Stimulated activated CD8-positive, alpha-beta memory T cell treated with anti-CD3 and anti-CD28 coated beads, Interleukin-4, amount 100 ng/mL, for 48 hours (primary cell): Measurements from ENCODE around the gene ABHD6.
"Not testable (repeated sequence)": the region's sequence is repeated elsewhere in the genome, so short reads cannot be mapped to it uniquely, and the experiment has no call there.

Source experiments
- DNase-seq: peaks from one replicate; pipeline ENCODE4 v3.0.0-alpha.2; 2020

Gene ABHD6

GRCh38 chr3:58210761-58211460, 26.7 kb upstream of the ABHD6 start, which contains the start of gene DNASE1L3:
Gene DNASE1L3 (minus strand): TSS chr3:58210972. CDS start chr3:58210906, 66 bp downstream.
- DNase-seq: no peak

GRCh38 chr3:58214484-58215316, 22.9 kb upstream of the ABHD6 start:
- peak; percentile 63 for DNase-seq

- DNase-seq: no peak
Observed at GRCh38 chr3:58215317-58216025, 22.1 kb upstream of the ABHD6 start.

- DNase-seq: no peak
Observed at GRCh38 chr3:58216496-58217195, 20.9 kb upstream of the ABHD6 start.

- DNase-seq: peak; percentile 66
Observed at GRCh38 chr3:58217209-58217811, 20.3 kb upstream of the ABHD6 start.

GRCh38 chr3:58218904-58219303, 18.7 kb upstream of the ABHD6 start:
- DNase-seq: no peak

GRCh38 chr3:58222161-58222724, 15.3 kb upstream of the ABHD6 start:
- DNase-seq: no peak

GRCh38 chr3:58223855-58224254, 13.7 kb upstream of the ABHD6 start:
- DNase-seq: no peak

- DNase-seq: not testable (repeated sequence)
Observed at GRCh38 chr3:58227933-58228332, 9.7 kb upstream of the ABHD6 start.

GRCh38 chr3:58230876-58231552, 6.6 kb upstream of the ABHD6 start:
- no peak for DNase-seq

GRCh38 chr3:58231666-58232065, 5.9 kb upstream of the ABHD6 start:
- no peak for DNase-seq

GRCh38 chr3:58234516-58234931, 3.1 kb upstream of the ABHD6 start:
- no peak for DNase-seq

GRCh38 chr3:58235970-58236369, 1.6 kb upstream of the ABHD6 start:
- DNase-seq: no peak

- no peak for DNase-seq
Observed at GRCh38 chr3:58236527-58237237, 910 bp upstream of the ABHD6 start.

GRCh38 chr3:58237941-58238681, 519 bp downstream of the ABHD6 start:
- DNase-seq: peak; percentile 71

- no peak for DNase-seq
Observed at GRCh38 chr3:58238830-58239229, 1.2 kb downstream of the ABHD6 start.

- DNase-seq: no peak
Observed at GRCh38 chr3:58241306-58242044, 3.9 kb downstream of the ABHD6 start.

GRCh38 chr3:58242340-58242739, 4.7 kb downstream of the ABHD6 start:
- DNase-seq: no peak

GRCh38 chr3:58242860-58243259, 5.3 kb downstream of the ABHD6 start:
- DNase-seq: not testable (repeated sequence)
